Measurements from ENCODE around the gene PTPRN2.

- TF ChIP-seq MAX (IDR thresholded peaks at IDR 0.05), result no peak
- TF ChIP-seq CTCF (IDR thresholded peaks at IDR 0.05; ENCODE audit: control extremely low read depth in 1 of 3, insufficient read depth in 1 of 3, low read depth in 1 of 3, low read length in 3 of 3), result no peak
- no peak for TF ChIP-seq CBX8 (IDR thresholded peaks at IDR 0.05; ENCODE audit: borderline replicate concordance, low read depth, low read length)
- no peak for TF ChIP-seq SRF (IDR thresholded peaks at IDR 0.05; ENCODE audit: low read depth, low read length)
- no peak for TF ChIP-seq FOSL1 (IDR thresholded peaks at IDR 0.05; ENCODE audit: insufficient read depth, low read depth, low read length)
- TF ChIP-seq NRF1 (IDR thresholded peaks at IDR 0.05; ENCODE audit: low read depth, low read length), result no peak
- TF ChIP-seq POLR2A (IDR thresholded peaks at IDR 0.05; ENCODE audit: control extremely low read depth in 1 of 2, low read depth in 2 of 2, low read length in 2 of 2), result no peak
- no peak for TF ChIP-seq JUND (IDR thresholded peaks at IDR 0.05; ENCODE audit: low read length)
- TF ChIP-seq EZH2 (IDR thresholded peaks at IDR 0.05; ENCODE audit: low read depth, low read length, severe bottlenecking), result no peak
- no peak for TF ChIP-seq EGR1 (IDR thresholded peaks at IDR 0.05; ENCODE audit: borderline replicate concordance, low read depth, low read length)
- no peak for TF ChIP-seq USF2 (IDR thresholded peaks at IDR 0.05; ENCODE audit: low read length)
- no peak for TF ChIP-seq HDAC2 (IDR thresholded peaks at IDR 0.05; ENCODE audit: borderline replicate concordance in 1 of 2, low read depth in 2 of 2, low read length in 2 of 2)
- no peak for TF ChIP-seq TAF1 (IDR thresholded peaks at IDR 0.05; ENCODE audit: low read depth, low read length)
These were observed 888.1 kb downstream of the PTPRN2 start for GRCh38 chr7:157699357-157700013.

All from H1 (cell line).